Measurements from ENCODE around the gene TRPC3.

DNA sequence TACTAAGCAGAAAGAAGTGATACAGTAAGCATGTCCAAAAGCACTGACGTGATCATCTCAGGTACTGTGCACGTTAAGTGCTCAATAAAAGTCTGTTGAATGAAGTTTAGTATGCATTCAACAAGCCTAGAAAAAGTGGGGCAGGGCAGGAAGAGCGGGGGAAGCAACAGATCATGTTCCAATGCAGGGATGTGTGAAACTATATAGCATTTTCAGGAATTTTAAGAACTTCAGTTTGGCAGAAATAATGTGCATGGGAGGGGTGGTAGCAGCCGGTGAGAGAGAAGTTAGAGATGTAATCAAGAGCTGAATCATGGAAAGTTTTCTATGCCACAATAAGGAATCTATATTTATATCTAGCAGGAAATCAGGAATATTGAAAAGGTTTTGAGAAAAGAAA is 109.0 kb downstream of the TRPC3 start:
- TF ChIP-seq EZH2 (IDR thresholded peaks at IDR 0.05) (no peak), POLR2A (IDR thresholded peaks at IDR 0.05; ENCODE audit: borderline replicate concordance, extremely low read depth, insufficient read depth, insufficient read length) (no peak), FOSL1 (IDR thresholded peaks at IDR 0.05; ENCODE audit: low read depth) (no peak), SP1 (IDR thresholded peaks at IDR 0.05; ENCODE audit: low read depth) (no peak), YY1 (IDR thresholded peaks at IDR 0.05; ENCODE audit: extremely low read depth, insufficient replicate concordance, low read depth, low read length) (no peak), SIN3A (IDR thresholded peaks at IDR 0.05; ENCODE audit: low read depth) (no peak), POLR2AphosphoS5 (IDR thresholded peaks at IDR 0.05; ENCODE audit: low read depth, low read length) (no peak)
- TF ChIP-seq, protein P1, sequence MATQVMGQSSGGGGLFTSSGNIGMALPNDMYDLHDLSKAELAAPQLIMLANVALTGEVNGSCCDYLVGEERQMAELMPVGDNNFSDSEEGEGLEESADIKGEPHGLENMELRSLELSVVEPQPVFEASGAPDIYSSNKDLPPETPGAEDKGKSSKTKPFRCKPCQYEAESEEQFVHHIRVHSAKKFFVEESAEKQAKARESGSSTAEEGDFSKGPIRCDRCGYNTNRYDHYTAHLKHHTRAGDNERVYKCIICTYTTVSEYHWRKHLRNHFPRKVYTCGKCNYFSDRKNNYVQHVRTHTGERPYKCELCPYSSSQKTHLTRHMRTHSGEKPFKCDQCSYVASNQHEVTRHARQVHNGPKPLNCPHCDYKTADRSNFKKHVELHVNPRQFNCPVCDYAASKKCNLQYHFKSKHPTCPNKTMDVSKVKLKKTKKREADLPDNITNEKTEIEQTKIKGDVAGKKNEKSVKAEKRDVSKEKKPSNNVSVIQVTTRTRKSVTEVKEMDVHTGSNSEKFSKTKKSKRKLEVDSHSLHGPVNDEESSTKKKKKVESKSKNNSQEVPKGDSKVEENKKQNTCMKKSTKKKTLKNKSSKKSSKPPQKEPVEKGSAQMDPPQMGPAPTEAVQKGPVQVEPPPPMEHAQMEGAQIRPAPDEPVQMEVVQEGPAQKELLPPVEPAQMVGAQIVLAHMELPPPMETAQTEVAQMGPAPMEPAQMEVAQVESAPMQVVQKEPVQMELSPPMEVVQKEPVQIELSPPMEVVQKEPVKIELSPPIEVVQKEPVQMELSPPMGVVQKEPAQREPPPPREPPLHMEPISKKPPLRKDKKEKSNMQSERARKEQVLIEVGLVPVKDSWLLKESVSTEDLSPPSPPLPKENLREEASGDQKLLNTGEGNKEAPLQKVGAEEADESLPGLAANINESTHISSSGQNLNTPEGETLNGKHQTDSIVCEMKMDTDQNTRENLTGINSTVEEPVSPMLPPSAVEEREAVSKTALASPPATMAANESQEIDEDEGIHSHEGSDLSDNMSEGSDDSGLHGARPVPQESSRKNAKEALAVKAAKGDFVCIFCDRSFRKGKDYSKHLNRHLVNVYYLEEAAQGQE (IDR thresholded peaks at IDR 0.05; ENCODE audit: low read depth) = no peak
- TF ChIP-seq, protein P2, sequence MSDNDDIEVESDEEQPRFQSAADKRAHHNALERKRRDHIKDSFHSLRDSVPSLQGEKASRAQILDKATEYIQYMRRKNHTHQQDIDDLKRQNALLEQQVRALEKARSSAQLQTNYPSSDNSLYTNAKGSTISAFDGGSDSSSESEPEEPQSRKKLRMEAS (IDR thresholded peaks at IDR 0.05) = no peak
- TF ChIP-seq, protein P3, sequence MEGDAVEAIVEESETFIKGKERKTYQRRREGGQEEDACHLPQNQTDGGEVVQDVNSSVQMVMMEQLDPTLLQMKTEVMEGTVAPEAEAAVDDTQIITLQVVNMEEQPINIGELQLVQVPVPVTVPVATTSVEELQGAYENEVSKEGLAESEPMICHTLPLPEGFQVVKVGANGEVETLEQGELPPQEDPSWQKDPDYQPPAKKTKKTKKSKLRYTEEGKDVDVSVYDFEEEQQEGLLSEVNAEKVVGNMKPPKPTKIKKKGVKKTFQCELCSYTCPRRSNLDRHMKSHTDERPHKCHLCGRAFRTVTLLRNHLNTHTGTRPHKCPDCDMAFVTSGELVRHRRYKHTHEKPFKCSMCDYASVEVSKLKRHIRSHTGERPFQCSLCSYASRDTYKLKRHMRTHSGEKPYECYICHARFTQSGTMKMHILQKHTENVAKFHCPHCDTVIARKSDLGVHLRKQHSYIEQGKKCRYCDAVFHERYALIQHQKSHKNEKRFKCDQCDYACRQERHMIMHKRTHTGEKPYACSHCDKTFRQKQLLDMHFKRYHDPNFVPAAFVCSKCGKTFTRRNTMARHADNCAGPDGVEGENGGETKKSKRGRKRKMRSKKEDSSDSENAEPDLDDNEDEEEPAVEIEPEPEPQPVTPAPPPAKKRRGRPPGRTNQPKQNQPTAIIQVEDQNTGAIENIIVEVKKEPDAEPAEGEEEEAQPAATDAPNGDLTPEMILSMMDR (IDR thresholded peaks at IDR 0.05 in 2 of 3, conservative IDR thresholded peaks at IDR 0.05 in 1 of 3; ENCODE audit: borderline replicate concordance in 1 of 3, insufficient read depth in 1 of 3, low read depth in 2 of 3, low read length in 2 of 3) = no peak
- TF ChIP-seq, protein P4, sequence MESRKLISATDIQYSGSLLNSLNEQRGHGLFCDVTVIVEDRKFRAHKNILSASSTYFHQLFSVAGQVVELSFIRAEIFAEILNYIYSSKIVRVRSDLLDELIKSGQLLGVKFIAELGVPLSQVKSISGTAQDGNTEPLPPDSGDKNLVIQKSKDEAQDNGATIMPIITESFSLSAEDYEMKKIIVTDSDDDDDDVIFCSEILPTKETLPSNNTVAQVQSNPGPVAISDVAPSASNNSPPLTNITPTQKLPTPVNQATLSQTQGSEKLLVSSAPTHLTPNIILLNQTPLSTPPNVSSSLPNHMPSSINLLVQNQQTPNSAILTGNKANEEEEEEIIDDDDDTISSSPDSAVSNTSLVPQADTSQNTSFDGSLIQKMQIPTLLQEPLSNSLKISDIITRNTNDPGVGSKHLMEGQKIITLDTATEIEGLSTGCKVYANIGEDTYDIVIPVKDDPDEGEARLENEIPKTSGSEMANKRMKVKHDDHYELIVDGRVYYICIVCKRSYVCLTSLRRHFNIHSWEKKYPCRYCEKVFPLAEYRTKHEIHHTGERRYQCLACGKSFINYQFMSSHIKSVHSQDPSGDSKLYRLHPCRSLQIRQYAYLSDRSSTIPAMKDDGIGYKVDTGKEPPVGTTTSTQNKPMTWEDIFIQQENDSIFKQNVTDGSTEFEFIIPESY (IDR thresholded peaks at IDR 0.05; ENCODE audit: extremely low read depth, insufficient replicate concordance, low read length) = no peak

Measured in HCT116 (cell line).